Dermis blood vessel endothelial cell (primary cell): ENCODE measurements around the gene SS18L1. TPM values are rescaled to one million over a fixed set of nuclear protein-coding genes. Genes with fewer than 3 reads are reported as not detected.

Experiments
- DNase-seq: peaks from one replicate; pipeline ENCODE4 v3.0.0; 2010
- total RNA-seq: library from RNA; depleted of rRNA; stranded (reverse); fragments of >200 nt; gene quantifications from 2 replicates; pipeline ENCODE4 v1.2.3, GENCODE V29; 2014

Gene SS18L1
- total RNA-seq, 1 donor from 2014 or later: 16.5 TPM

GRCh38 chr20:62174021-62174804 is 30.6 kb downstream of the SS18L1 start:
- no peak for DNase-seq

- no peak for DNase-seq
Observed at GRCh38 chr20:62174870-62175624, 31.5 kb downstream of the SS18L1 start.

- DNase-seq: no peak
Observed at GRCh38 chr20:62175711-62176110, 32.1 kb downstream of the SS18L1 start.

- no peak for DNase-seq
Observed at GRCh38 chr20:62176866-62177265, 33.3 kb downstream of the SS18L1 start.

- DNase-seq: no peak
Observed at GRCh38 chr20:62177307-62177706, 33.7 kb downstream of the SS18L1 start.

GRCh38 chr20:62178316-62179161 is 35.0 kb downstream of the SS18L1 start:
- DNase-seq: no peak

GRCh38 chr20:62179162-62179504 is 35.6 kb downstream of the SS18L1 start:
- DNase-seq: no peak

- no peak for DNase-seq
Observed at GRCh38 chr20:62181808-62182207, 38.2 kb downstream of the SS18L1 start.

- peak; percentile 96 for DNase-seq
Observed at GRCh38 chr20:62182469-62183425, 39.2 kb downstream of the SS18L1 start, which contains the start of gene MTG2. Gene MTG2, plus strand, starts transcription at chr20:62183028. Its CDS starts 10,393 bp downstream, at chr20:62193421.

- DNase-seq: peak; percentile 50
Observed at GRCh38 chr20:62183426-62184142, 40.0 kb downstream of the SS18L1 start.

- no peak for DNase-seq
Observed at GRCh38 chr20:62186096-62186426, 42.5 kb downstream of the SS18L1 start.

GRCh38 chr20:62186887-62187866 is 43.6 kb downstream of the SS18L1 start:
- peak; percentile 68 for DNase-seq

- DNase-seq: no peak
Observed at GRCh38 chr20:62190639-62191411, 47.3 kb downstream of the SS18L1 start.

- no peak for DNase-seq
Observed at GRCh38 chr20:62191781-62192559, 48.4 kb downstream of the SS18L1 start.

GRCh38 chr20:62192635-62193034 is 49.1 kb downstream of the SS18L1 start:
- DNase-seq: no peak

GRCh38 chr20:62193079-62194025 is 49.8 kb downstream of the SS18L1 start:
- DNase-seq: no peak

GRCh38 chr20:62195075-62195405 is 51.5 kb downstream of the SS18L1 start:
- no peak for DNase-seq
